ENCODE results near the gene METTL26.

Gene METTL26

GRCh38 chr16:636206-637080, at the start of gene METTL26:
Gene METTL26 (minus strand): TSS chr16:636305. CDS start chr16:636290, 15 bp downstream.
- peak; percentile 93 to 94 for DNase-seq

GRCh38 chr16:684961-685696, 49.0 kb upstream of the METTL26 start:
- DNase-seq, result peak; percentile 89 to 94

- peak; percentile 96 to 97 for DNase-seq
These were observed 48.1 kb upstream of the METTL26 start, which contains the start of gene JMJD8 for GRCh38 chr16:684071-684794. Gene JMJD8 (minus strand): TSS chr16:684334. CDS start chr16:684319, 15 bp downstream.

GRCh38 chr16:683396-684070, 47.4 kb upstream of the METTL26 start:
- no peak for DNase-seq

- no peak for DNase-seq
These were observed 46.6 kb upstream of the METTL26 start for GRCh38 chr16:682493-683395.

- no peak for DNase-seq
These were observed 45.8 kb upstream of the METTL26 start for GRCh38 chr16:681746-682427.

- peak in 1 of 2 experiments; percentile 38 for DNase-seq
These were observed 45.1 kb upstream of the METTL26 start for GRCh38 chr16:680967-681745.

GRCh38 chr16:680625-680945, 44.5 kb upstream of the METTL26 start:
- DNase-seq, result no peak

GRCh38 chr16:679814-680624, 43.9 kb upstream of the METTL26 start, which contains the start of gene STUB1:
Gene STUB1 (plus strand): TSS chr16:680410. CDS start chr16:680526, 116 bp downstream.
- DNase-seq, result peak; percentile 75 to 85

GRCh38 chr16:678858-679813, 43.0 kb upstream of the METTL26 start:
- DNase-seq, result peak; percentile 35 to 41

GRCh38 chr16:678209-678857, 42.2 kb upstream of the METTL26 start:
- no peak for DNase-seq

- DNase-seq, result peak; percentile 27 to 54
These were observed 41.4 kb upstream of the METTL26 start for GRCh38 chr16:677316-678190.

- DNase-seq, result peak; percentile 38 to 65
These were observed 40.8 kb upstream of the METTL26 start for GRCh38 chr16:676913-677312.

- DNase-seq, result no peak
These were observed 40.4 kb upstream of the METTL26 start for GRCh38 chr16:676565-676902.

GRCh38 chr16:675884-676564, 39.9 kb upstream of the METTL26 start:
- no peak for DNase-seq
